Vagina (tissue), 2 donors: ENCODE measurements around the gene RBM20.

Experiments
- CTCF ChIP-seq, 3 experiments: fragments of 450-650 bp in 2 of 3; fragments of 200-600 bp in 1 of 3; sonication (generic) in 1 of 3; IDR thresholded peaks; one replicate each; pipeline ENCODE4 v1.5.1; 2017 to 2019; ENCODE audit warnings: antibody characterized with exemption in 3 of 3, mild to moderate bottlenecking in 2 of 3, moderate library complexity in 2 of 3
- POLR2AphosphoS5 ChIP-seq, 2 donors: sonication (generic); formaldehyde crosslinking; IDR thresholded peaks; one replicate each; pipeline ENCODE4 v1.9.0; 2017; ENCODE audit warnings: antibody characterized with exemption in 2 of 2, mild to moderate bottlenecking in 2 of 2, low read depth in 1 of 2; ENCODE audit not compliant: insufficient read depth in 1 of 2

- TF ChIP-seq CTCF (IDR thresholded peaks at IDR 0.05) (no peak), POLR2AphosphoS5 (IDR thresholded peaks at IDR 0.05; ENCODE audit: insufficient read depth in 1 of 2, low read depth in 1 of 2) (no peak)
Measured at GRCh38 chr10:110876000-110876399, 231.9 kb downstream of the RBM20 start.
